ENCODE measurements around the gene MBD5.

DNA sequence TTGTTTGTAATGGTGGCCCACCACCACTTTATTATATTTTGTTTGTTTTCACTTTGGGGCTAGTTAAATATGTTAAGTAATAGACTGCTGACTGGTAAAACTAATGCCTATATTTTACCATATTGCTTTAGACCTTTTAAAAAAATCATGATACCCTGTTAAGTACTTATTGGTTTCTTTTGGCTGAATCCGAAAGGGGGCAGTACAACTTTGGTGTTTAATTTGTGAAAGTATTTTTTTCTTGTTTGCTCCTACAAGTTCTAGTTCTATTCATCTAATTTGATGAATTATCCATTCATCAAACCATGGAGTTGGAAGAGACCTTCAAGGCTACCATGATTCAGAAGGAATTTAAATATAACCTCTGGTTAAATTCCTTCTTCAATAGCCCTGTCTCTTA lies 147.0 kb downstream of the MBD5 start:
- TF ChIP-seq, protein P1, sequence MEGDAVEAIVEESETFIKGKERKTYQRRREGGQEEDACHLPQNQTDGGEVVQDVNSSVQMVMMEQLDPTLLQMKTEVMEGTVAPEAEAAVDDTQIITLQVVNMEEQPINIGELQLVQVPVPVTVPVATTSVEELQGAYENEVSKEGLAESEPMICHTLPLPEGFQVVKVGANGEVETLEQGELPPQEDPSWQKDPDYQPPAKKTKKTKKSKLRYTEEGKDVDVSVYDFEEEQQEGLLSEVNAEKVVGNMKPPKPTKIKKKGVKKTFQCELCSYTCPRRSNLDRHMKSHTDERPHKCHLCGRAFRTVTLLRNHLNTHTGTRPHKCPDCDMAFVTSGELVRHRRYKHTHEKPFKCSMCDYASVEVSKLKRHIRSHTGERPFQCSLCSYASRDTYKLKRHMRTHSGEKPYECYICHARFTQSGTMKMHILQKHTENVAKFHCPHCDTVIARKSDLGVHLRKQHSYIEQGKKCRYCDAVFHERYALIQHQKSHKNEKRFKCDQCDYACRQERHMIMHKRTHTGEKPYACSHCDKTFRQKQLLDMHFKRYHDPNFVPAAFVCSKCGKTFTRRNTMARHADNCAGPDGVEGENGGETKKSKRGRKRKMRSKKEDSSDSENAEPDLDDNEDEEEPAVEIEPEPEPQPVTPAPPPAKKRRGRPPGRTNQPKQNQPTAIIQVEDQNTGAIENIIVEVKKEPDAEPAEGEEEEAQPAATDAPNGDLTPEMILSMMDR (IDR thresholded peaks at IDR 0.05), result no peak
- TF ChIP-seq POLR2A (IDR thresholded peaks at IDR 0.05), result no peak

Data from thyroid gland (tissue), 4 donors.